ENCODE results near the gene SNX14.

GRCh38 chr6:85591207-85591606 lies 2.5 kb downstream of the SNX14 start:
- TF ChIP-seq SIN3A (IDR thresholded peaks at IDR 0.05; ENCODE audit: borderline replicate concordance, insufficient read depth, low read length), result no peak
- TF ChIP-seq REST (IDR thresholded peaks at IDR 0.05; ENCODE audit: insufficient read depth in 1 of 2, low read depth in 2 of 2, low read length in 2 of 2), result no peak
- no peak for TF ChIP-seq TAF1 (IDR thresholded peaks at IDR 0.05; ENCODE audit: borderline replicate concordance, insufficient read depth, low read length)

All from PFSK-1 (cell line).